GM19438 (cell line): ENCODE measurements around the gene BANF2.
"Not testable (repeated sequence)": the region's sequence is repeated elsewhere in the genome, so short reads cannot be mapped to it uniquely, and the experiment has no call there.

Experiments used
- ATAC-seq: cut with Tn5 transposase; IDR thresholded peaks from one replicate; pipeline ENCODE4 v1.9.1; 2021; ENCODE audit warnings: low read depth; ENCODE audit not compliant: unreplicated experiment

The BANF2 gene

DNA sequence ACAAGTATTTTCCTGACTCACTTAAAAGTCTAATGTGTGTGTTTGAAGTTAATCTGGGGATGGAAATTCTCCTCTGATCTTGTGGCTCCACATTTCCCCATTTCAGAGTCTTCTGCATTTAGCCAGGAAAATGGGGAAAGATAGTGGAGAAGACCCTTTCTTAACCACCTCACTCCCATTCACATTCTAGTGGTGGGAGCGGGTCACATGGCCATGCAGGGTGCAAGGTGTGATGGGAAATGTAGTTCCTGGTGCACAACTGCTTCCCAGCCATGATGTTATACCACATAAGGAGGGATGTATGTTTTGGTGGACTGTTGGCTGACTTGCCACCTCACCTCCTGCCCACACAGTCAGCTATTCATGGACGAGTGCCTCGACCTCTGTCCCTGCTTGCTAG, 61.8 kb downstream of the BANF2 start:
- ATAC-seq, result no peak

DNA sequence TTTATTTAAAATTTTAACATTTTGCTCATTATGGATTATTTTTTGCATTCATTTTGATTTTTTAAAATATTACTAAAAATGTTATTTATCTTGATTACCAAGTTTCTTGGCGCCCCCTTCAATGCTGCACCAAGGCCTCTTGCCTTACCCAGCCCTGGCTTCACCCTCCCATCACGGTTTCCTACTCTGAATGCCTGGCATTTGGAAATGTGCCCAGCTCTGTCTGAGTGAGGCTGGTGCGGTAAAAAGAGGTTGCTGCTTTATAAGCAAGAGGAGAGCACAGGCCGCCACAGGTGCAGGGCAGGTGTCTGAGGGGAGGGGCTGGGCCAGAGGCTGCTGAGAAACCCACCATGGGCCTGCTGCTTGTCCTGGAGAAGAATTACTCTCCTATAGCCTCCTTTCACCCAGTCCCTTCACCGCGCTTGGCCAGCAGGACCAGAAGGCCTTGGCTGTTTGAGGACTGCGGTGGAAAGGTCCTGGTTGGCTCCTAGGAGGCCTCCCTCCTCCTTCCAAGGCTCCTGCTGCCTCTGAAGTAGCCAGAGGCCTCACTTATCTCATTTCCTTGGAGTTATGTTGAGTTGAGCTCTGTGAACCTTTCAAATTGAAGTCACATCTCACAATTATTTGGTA, 62.6 kb downstream of the BANF2 start:
- no peak for ATAC-seq

DNA sequence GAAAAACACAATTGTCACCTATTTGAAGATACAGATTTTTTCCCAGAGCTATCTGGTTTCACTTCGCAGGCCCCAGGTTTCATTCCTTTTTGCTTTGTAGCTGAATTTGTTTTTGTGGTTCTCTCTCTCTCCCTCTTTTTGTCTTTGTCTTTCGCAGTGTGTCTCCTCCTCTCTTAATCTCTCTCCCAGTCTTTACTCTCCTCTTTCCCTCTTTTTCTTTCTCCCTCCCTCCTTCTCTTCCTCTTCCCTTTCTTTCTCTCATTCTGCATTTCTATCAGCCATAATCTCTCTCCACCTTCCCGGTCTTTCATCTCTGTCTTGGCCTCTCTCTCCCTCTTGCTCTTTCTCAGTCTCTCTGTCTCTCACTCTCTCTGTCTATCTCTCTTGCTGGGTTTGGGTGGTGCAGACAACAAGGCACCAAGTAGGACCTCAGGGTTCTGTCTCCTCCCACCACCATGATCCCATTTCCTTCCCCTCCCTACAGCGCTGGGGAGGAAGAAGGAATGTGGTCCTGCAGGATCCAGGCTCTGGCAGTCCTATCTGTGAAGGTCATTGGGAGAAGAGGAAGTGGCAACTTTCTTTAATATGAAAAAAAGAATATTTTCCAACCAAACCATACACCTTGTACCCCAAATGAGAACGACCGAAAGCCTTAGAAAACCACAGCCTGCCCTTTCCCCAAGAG, 63.2 kb downstream of the BANF2 start:
- no peak for ATAC-seq

DNA sequence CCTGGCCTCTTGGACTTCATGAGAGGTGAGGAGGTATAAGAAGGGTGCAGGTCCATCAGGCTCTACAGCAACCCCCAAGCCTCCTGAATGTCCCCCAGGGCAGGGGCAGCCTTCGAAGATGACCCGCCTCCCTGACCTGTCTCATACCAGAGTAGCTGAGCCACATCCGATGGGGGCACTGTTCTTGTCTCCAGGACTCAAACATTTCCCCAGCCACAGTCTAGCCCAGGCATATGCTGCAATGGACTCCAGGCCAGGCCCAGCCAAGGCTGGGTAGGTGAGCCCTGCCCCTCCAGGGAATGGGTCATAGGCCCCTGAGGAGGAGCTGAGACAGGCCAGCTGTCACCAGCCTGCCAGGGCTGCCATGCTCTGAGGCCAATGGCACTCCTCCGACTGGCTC, 65.3 kb downstream of the BANF2 start:
- ATAC-seq, result no peak

- no peak for ATAC-seq
Observed at GRCh38 chr20:17765584-17765983, 65.8 kb downstream of the BANF2 start.

GRCh38 chr20:17766226-17766625, 66.5 kb downstream of the BANF2 start:
- no peak for ATAC-seq

DNA sequence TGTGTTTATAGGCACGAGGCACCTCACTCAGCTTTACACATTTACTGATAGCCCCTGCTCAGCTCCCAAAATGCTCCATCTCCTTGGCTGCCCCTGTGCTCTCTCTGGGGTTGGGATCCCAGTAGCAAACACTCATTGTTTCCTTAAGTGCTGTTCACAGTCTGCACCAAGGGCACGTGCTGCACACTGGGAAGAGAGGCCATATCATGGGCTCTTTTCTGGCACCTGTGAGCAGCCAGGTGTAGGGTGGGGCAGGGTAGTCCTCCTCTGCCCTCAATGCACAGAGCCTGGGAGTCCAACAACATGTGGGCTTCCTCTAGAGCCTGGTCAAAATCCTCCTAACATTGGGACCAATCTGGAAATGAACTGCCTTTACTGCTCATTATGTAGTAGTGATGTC, 67.9 kb downstream of the BANF2 start:
- ATAC-seq, result no peak

DNA sequence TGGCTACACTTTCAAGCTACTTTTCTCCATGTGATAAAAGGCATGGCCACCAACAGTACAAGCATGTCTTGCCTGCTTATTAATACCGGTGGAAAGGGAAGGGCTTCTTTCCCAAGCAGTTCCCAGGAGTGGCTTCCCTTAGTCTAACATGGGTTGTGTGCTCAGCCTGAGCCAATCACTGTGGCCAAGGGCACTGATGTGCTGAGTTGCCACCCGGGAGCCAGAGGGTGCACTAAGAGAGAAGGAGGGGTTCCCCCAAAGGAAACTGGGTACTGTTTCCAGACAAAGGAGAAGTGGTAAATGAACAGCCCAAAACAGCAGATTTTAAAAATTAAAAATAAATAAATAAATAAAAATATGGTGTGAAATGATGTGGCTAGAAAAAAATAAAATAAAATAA, 68.5 kb downstream of the BANF2 start:
- ATAC-seq, result no peak

- not testable (repeated sequence) for ATAC-seq
Observed at GRCh38 chr20:17769716-17770115, 70.0 kb downstream of the BANF2 start.

DNA sequence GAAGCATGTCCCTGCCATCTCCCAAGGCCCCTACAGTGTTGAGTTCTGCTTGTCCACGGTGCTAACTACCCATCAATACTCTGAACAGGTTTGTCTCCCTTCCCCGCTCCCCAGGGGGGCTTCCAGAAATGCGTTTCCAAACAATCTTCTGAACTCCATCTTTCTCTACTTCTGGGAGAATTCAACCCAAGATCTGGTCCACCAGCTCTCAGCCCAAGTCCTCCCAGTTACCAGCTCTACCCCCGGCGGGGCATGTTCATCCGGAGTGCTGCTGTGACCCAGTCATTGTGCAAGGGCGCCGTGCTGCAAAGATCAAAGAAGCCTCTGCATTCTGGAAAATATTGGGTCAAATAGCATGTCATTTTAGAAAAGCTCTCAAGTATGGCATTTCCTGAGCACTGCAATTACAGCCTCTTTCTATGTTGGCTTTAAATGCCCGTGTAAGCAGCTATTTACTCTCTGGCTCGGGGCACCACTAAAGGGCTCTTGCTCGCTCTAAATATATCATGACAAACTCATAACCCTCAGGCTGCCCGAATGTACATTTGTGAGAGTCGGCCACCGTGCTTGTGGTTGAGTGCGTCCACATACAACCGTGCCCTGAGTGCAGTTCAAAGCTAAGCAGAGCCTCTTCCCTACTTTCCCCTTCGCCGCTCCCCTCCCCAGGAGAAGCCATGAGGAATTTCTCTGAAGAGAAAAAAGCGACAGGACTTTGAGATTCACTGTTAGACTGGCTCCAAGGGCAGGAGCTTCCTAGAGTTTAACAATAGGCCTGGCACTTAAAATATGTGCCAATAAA, 71.6 kb downstream of the BANF2 start:
- ATAC-seq, result no peak

- no peak for ATAC-seq
Observed at GRCh38 chr20:17772005-17772343, 72.2 kb downstream of the BANF2 start.

DNA sequence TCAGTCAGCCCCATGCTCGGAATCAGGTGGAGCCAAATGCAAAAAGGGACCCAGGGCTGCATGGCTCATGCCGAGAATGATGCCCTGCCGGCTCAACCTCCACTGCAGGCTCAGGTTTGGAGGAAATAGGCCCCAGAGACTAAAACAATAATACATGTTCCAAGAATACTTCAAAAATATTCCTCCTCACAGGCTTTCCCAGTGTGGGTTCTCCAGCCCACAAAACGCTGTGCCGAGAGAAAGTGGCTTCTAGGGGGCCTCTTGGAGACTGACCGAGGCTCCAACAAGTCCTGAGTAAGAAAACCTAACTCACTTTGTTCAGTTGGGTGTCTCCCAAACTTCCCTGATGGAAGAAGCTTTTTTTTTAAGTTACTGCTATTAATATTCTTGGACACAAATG, 73.9 kb downstream of the BANF2 start:
- ATAC-seq, result no peak

DNA sequence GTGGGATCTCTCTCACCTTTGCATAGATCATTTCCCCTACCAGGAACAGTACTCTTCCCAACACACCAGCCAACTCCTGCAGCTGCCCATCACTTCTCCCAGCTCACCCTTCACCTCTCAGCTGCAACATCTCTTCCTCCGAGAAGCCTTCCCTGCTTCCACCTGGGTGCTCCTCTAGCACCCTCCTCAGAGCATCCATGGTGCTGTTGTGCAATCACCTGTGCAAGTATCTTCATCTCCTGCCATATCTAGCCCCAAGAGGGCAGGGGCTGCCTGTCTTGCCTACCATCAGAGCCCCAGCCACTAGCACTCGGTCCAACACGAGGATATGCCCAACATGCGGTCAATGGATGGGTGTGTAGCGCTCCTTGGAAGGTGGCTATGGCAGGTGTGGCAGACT, 75.8 kb downstream of the BANF2 start:
- ATAC-seq, result no peak

DNA sequence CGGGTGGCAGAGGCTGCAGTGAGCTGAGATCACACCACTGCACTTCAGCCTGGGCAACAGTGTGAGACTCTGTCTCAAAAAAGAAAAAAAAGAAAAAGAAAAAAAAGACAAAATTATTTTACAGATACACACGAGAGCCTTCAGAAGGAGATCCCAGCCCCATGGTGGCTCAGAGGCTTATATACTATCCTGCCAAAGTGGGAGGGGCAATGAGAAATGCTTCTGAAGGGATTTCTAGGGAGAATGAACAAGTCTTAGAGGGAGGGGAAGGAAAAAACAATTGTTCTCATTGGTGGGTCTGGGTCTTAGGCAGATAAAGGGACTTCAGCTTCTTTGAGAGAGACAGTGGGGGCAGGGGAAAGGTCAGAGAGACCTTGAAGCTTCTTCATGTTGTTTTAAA, 76.8 kb downstream of the BANF2 start:
- ATAC-seq, result no peak

DNA sequence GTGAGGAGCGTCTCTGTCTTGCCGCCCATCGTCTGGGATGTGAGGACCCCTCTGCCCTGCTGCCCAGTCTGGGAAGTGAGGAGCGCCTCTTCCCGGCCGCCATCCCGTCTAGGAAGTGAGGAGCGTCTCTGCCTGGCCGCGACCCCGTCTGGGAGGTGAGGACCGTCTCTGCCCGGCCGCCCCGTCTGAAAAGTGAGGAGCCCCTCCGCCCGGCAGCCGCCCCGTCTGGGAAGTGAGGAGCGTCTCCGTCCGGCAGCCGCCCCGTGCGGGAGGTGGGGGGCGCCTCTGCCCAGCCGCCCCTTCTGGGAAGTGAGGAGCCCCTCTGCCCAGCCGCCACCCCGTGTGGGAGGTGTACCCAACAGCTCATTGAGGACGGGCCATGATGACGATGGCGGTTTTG, 79.2 kb downstream of the BANF2 start:
- not testable (repeated sequence) for ATAC-seq

DNA sequence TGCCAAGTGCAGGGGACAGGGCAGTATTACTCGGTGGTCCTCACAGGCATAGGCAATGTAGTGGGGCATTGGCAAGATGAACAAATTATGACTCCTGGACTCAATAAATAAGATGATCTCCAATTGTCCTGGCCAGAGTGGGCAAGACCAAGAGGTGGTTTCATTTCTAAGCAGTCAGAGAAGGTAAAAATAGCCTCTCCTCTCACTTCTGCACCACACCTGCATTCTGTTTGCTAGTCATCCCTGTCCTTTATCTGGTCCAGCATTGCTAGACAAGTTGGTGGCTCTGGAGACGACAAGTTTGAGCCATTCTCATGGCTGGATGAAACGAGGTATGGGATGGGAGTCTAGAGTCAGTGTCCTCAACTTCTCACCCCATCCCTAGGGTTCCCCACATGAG, 83.0 kb downstream of the BANF2 start:
- peak; percentile 55 for ATAC-seq

- peak; percentile 9 for ATAC-seq
Observed at GRCh38 chr20:17783671-17784070, 83.9 kb downstream of the BANF2 start.

GRCh38 chr20:17785007-17785406, 85.2 kb downstream of the BANF2 start:
- ATAC-seq, result no peak
